ENCODE data around the gene TROAP.

Gene TROAP

DNA sequence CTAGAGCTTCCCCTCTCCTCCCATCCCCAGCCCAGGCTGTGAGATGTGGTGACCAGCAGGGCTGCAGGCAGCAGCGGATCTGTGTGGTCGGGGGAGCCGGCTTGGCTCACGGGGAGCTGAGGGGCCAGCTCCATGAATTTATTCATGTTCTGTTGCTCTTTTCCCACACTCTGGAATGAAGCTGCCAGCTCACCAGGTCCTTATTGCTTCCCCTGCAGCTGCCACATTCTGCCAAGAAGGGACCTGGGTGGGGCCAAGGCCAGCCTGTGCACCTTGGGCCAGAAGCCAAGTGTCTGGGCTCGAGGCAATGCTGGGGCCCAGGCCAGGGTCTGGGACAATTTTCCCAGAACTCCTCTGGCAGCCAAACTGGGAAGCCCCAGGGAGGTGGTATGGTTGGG lies 16.4 kb downstream of the TROAP start:
- no peak for TF ChIP-seq FOXP2 (optimal IDR thresholded peaks at IDR 0.05; ENCODE audit: borderline replicate concordance, extremely low read depth, extremely low read length, insufficient read depth)
- no peak for TF ChIP-seq TAF1 (IDR thresholded peaks at IDR 0.05; ENCODE audit: borderline replicate concordance, insufficient read depth, low read length)
- TF ChIP-seq, protein P1, sequence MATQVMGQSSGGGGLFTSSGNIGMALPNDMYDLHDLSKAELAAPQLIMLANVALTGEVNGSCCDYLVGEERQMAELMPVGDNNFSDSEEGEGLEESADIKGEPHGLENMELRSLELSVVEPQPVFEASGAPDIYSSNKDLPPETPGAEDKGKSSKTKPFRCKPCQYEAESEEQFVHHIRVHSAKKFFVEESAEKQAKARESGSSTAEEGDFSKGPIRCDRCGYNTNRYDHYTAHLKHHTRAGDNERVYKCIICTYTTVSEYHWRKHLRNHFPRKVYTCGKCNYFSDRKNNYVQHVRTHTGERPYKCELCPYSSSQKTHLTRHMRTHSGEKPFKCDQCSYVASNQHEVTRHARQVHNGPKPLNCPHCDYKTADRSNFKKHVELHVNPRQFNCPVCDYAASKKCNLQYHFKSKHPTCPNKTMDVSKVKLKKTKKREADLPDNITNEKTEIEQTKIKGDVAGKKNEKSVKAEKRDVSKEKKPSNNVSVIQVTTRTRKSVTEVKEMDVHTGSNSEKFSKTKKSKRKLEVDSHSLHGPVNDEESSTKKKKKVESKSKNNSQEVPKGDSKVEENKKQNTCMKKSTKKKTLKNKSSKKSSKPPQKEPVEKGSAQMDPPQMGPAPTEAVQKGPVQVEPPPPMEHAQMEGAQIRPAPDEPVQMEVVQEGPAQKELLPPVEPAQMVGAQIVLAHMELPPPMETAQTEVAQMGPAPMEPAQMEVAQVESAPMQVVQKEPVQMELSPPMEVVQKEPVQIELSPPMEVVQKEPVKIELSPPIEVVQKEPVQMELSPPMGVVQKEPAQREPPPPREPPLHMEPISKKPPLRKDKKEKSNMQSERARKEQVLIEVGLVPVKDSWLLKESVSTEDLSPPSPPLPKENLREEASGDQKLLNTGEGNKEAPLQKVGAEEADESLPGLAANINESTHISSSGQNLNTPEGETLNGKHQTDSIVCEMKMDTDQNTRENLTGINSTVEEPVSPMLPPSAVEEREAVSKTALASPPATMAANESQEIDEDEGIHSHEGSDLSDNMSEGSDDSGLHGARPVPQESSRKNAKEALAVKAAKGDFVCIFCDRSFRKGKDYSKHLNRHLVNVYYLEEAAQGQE (IDR thresholded peaks at IDR 0.05; ENCODE audit: insufficient read depth in 1 of 2, low read depth in 2 of 2, low read length in 2 of 2), result no peak
- TF ChIP-seq POLR2AphosphoS5 (IDR thresholded peaks at IDR 0.05; ENCODE audit: low read depth, low read length), result no peak
- no peak for TF ChIP-seq SIN3A (IDR thresholded peaks at IDR 0.05; ENCODE audit: borderline replicate concordance, insufficient read depth, low read length)

DNA sequence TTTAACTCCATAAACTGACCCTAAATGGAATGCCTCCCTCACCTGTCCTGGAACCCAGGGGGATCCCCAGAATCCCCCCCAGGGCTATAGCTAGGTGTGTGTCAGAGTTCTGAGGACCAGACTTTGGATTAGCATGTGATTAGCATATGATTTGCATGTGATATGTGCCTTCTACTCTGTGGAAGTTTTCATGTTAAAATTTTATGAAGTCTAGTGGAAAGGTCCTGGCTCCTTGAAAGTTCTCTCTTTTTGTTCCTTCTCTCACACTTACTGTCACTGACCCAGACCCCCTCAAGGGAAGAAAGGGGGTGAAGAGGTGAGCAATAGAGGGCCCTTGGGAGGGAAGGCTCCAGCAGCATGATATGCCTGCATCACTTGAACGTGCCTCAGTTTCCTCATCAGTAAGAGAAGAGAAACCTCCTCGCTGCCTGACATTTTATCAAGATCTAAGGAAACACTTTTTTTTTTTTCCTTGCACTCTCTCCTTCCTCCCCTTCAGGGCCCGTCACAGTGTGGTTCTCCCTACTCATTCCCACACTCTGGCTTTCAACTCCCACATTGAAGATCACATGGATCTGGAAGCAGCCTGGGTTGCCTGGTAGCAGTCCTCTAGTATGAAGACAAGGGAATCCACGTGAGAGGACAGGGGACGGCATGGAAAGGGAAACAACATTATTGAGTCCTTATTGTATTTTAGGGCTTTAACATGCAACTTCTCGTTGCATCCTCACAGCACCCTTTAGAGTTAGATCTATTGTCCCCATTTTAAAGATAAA lies 17.2 kb downstream of the TROAP start:
- TF ChIP-seq, protein P1 (IDR thresholded peaks at IDR 0.05; ENCODE audit: insufficient read depth in 1 of 2, low read depth in 2 of 2, low read length in 2 of 2), result no peak
- TF ChIP-seq POLR2AphosphoS5 (IDR thresholded peaks at IDR 0.05; ENCODE audit: low read depth, low read length) (no peak), FOXP2 (optimal IDR thresholded peaks at IDR 0.05; ENCODE audit: borderline replicate concordance, extremely low read depth, extremely low read length, insufficient read depth) (no peak), TAF1 (IDR thresholded peaks at IDR 0.05; ENCODE audit: borderline replicate concordance, insufficient read depth, low read length) (no peak), SIN3A (IDR thresholded peaks at IDR 0.05; ENCODE audit: borderline replicate concordance, insufficient read depth, low read length) (no peak)

DNA sequence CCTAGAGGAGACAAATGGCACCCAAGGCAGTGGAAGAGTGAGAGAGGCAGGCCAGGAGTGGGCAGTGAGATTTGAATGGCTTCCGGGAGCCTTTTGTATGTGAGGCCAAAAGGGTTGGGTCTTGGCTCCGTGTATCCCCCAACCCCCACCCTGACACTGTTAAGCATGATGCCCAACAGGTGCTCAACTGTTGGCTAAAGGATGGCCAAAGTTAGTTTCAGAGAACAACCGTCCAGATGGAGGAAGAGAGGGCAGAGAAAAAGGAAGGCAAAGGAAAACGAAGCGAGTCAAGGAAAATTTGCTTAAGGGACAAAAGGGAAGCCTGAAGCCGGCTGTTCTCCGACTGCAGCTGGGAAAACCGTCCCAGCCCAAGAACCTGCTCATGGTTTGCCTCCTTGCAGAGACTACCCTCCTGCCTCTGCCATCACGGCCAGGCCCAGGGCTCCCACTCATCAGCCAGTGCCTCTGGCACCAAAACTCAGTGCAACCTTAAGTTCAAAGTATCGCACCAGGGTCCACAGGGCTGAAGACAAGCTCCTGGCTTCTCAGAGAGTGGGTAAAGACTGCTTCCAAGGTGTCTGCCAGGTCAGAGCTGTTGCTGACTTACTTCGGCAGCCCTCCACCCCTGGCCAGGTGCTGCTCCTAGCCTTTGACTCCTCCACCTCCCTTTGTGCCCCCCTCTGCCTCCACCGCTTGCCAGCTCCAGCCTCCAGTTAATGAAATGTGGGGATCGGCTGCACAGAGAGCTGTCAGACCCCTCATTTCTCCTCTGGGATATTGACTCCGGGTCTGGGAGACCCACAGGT lies 18.1 kb downstream of the TROAP start:
- TF ChIP-seq FOXP2 (optimal IDR thresholded peaks at IDR 0.05; ENCODE audit: borderline replicate concordance, extremely low read depth, extremely low read length, insufficient read depth) (no peak), TAF1 (IDR thresholded peaks at IDR 0.05; ENCODE audit: borderline replicate concordance, insufficient read depth, low read length) (no peak), POLR2AphosphoS5 (IDR thresholded peaks at IDR 0.05; ENCODE audit: low read depth, low read length) (no peak)

DNA sequence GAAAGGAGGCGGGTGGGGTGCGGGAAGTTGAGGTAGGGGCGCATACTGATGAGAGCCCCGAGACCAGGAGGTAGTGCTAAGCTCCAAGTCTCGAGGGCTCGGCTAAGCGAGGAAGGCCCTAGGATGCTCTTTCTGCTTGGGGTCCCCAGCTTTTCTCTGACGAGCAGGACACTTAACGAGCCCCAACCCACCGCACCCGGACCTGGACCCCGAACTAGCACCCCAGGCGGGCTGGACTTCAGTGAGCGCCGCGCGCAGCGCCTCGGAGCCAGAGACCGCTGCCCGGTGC lies 18.7 kb downstream of the TROAP start:
- TF ChIP-seq, protein P1 (IDR thresholded peaks at IDR 0.05; ENCODE audit: insufficient read depth in 1 of 2, low read depth in 2 of 2, low read length in 2 of 2), result no peak
- TF ChIP-seq SIN3A (IDR thresholded peaks at IDR 0.05; ENCODE audit: borderline replicate concordance, insufficient read depth, low read length), result no peak
- TF ChIP-seq TAF1 (IDR thresholded peaks at IDR 0.05; ENCODE audit: borderline replicate concordance, insufficient read depth, low read length), result no peak
- TF ChIP-seq FOXP2 (optimal IDR thresholded peaks at IDR 0.05; ENCODE audit: borderline replicate concordance, extremely low read depth, extremely low read length, insufficient read depth), result no peak
- no peak for TF ChIP-seq POLR2AphosphoS5 (IDR thresholded peaks at IDR 0.05; ENCODE audit: low read depth, low read length)

DNA sequence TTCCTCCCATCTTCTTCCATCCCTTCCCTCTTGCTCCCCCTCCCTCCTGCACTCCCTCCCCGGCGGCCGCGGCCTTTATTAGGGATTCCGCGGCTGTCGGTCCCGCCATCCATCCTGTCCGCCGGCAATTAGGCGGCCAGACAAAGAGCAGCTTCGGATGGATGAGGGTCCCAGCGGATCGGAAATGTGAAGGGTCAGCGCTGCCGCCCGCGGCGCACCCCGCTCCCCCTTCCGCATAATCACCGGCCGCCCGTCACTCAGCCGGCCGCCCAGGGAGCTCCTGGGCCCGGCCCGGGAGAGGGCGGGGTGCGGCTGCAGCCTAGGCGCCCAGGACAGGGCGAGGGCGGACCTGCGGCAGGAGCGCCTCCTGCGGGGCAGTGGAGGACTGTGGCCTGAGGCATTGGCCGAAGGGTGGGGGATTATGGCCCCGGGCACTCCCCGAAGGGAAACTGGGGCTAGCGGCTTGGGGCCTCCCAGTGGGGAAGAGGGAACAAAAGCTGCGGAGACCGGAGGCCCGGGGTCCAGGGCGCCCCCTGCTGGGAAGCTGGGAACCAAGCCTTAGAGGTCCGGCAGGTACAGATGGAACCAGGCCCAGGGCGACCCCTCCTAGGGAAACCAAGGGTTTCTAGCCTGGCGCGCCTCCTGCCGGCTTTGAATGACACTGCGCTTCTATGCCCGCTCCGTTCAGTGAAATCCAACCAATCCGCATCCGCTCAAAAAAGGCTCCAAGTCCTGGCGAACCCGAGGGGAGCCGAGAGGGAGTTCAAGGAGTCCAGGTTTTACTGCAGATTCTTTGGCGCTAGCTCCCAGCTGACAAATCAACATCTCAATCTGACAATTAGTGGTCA lies 19.2 kb downstream of the TROAP start:
- TF ChIP-seq FOXP2 (optimal IDR thresholded peaks at IDR 0.05; ENCODE audit: borderline replicate concordance, extremely low read depth, extremely low read length, insufficient read depth), result no peak
- TF ChIP-seq, protein P1 (IDR thresholded peaks at IDR 0.05; ENCODE audit: insufficient read depth in 1 of 2, low read depth in 2 of 2, low read length in 2 of 2), result no peak
- TF ChIP-seq TAF1 (IDR thresholded peaks at IDR 0.05; ENCODE audit: borderline replicate concordance, insufficient read depth, low read length), result no peak

All from PFSK-1 (cell line).